GM21515 (cell line): ENCODE measurements around the gene KCNK5.

Experiments used
- ATAC-seq: cut with Tn5 transposase; IDR thresholded peaks from one replicate; pipeline ENCODE4 v1.9.1; 2021; ENCODE audit not compliant: unreplicated experiment

KCNK5 gene

GRCh38 chr6:39178235-39178634, 51.0 kb downstream of the KCNK5 start:
- ATAC-seq, result no peak

GRCh38 chr6:39177130-39177529, 52.1 kb downstream of the KCNK5 start:
- ATAC-seq, result no peak

- ATAC-seq, result no peak
These were observed 56.0 kb downstream of the KCNK5 start for GRCh38 chr6:39173270-39173669.

- ATAC-seq, result no peak
These were observed 56.9 kb downstream of the KCNK5 start for GRCh38 chr6:39172377-39172757.

- ATAC-seq, result no peak
These were observed 57.5 kb downstream of the KCNK5 start for GRCh38 chr6:39171489-39172376.

- ATAC-seq, result no peak
These were observed 58.4 kb downstream of the KCNK5 start for GRCh38 chr6:39170860-39171259.

- ATAC-seq, result no peak
These were observed 58.9 kb downstream of the KCNK5 start for GRCh38 chr6:39170389-39170788.

GRCh38 chr6:39169448-39170344, 59.6 kb downstream of the KCNK5 start:
- ATAC-seq, result no peak

GRCh38 chr6:39167866-39168625, 61.2 kb downstream of the KCNK5 start:
- no peak for ATAC-seq

GRCh38 chr6:39167321-39167720, 62.0 kb downstream of the KCNK5 start:
- ATAC-seq, result no peak

- ATAC-seq, result no peak
These were observed 62.4 kb downstream of the KCNK5 start for GRCh38 chr6:39166912-39167290.

- ATAC-seq, result no peak
These were observed 62.9 kb downstream of the KCNK5 start for GRCh38 chr6:39166189-39166911.

- no peak for ATAC-seq
These were observed 71.8 kb downstream of the KCNK5 start for GRCh38 chr6:39157511-39157910.

- ATAC-seq, result no peak
These were observed 72.5 kb downstream of the KCNK5 start for GRCh38 chr6:39156801-39157200.

GRCh38 chr6:39154705-39155104, 74.6 kb downstream of the KCNK5 start:
- no peak for ATAC-seq

- ATAC-seq, result no peak
These were observed 75.4 kb downstream of the KCNK5 start for GRCh38 chr6:39153766-39154397.

GRCh38 chr6:39152262-39152661, 77.0 kb downstream of the KCNK5 start:
- ATAC-seq, result no peak

- no peak for ATAC-seq
These were observed 78.1 kb downstream of the KCNK5 start for GRCh38 chr6:39151211-39151610.

GRCh38 chr6:39144481-39145173, 84.6 kb downstream of the KCNK5 start:
- ATAC-seq, result no peak
